Measurements from ENCODE around the gene PMEL. TPM values are rescaled to one million over a fixed set of nuclear protein-coding genes. Genes with fewer than 3 reads are reported as not detected.

The PMEL gene
- total and polyA plus RNA-seq, 2 donors (not counting 1 experiment from before 2014, with no cell fraction given) = 0.32 to 0.46 TPM

DNA sequence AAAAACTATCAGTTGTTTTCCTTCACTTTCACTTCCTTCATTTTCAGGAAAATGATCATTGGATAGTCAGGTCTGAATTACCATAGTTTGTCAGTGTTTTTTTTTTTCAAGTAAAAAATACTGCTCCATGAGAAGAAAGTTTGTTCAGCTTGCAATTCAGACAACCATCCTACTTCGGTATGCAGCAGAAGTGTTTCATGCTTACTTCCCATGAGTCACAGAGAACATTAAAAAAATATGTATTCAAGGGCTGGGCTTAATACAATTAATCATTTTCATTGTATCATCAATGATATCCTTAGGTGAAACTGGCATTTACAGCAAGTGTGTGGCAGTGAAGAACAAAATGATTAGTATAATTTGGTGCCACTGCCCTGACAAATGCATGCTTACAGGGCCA is 59.8 kb downstream of the PMEL start:
- TF ChIP-seq, protein P1, sequence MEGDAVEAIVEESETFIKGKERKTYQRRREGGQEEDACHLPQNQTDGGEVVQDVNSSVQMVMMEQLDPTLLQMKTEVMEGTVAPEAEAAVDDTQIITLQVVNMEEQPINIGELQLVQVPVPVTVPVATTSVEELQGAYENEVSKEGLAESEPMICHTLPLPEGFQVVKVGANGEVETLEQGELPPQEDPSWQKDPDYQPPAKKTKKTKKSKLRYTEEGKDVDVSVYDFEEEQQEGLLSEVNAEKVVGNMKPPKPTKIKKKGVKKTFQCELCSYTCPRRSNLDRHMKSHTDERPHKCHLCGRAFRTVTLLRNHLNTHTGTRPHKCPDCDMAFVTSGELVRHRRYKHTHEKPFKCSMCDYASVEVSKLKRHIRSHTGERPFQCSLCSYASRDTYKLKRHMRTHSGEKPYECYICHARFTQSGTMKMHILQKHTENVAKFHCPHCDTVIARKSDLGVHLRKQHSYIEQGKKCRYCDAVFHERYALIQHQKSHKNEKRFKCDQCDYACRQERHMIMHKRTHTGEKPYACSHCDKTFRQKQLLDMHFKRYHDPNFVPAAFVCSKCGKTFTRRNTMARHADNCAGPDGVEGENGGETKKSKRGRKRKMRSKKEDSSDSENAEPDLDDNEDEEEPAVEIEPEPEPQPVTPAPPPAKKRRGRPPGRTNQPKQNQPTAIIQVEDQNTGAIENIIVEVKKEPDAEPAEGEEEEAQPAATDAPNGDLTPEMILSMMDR (IDR thresholded peaks at IDR 0.05) = no peak
- TF ChIP-seq EZH2 (IDR thresholded peaks at IDR 0.05; ENCODE audit: borderline replicate concordance, insufficient read depth, low read depth, low read length, poor library complexity, severe bottlenecking) = no peak
- Histone ChIP-seq H3K4me3 (ENCODE audit: control extremely low read depth in 1 of 5, extremely low read depth in 1 of 5, insufficient read depth in 1 of 5, low read depth in 2 of 5, low read length in 4 of 5) (no peak overlapping the region), H3K4me1 (ENCODE audit: control insufficient read depth in 2 of 2, insufficient read depth in 2 of 2, low read length in 2 of 2) (no peaks in the 10 kb centered on the region), H3K36me3 (replicated peaks in 1 of 2; ENCODE audit: control extremely low read depth in 1 of 2, control insufficient read depth in 1 of 2, extremely low read depth in 1 of 2, insufficient read depth in 2 of 2, low read length in 1 of 2) (peaks cover 6 to 14% of the 10 kb centered on the region in 2 experiments), H4K20me1 (ENCODE audit: control insufficient read depth, insufficient read depth, low read length, poor library complexity, severe bottlenecking) (no peaks in the 10 kb centered on the region), H3K9ac (ENCODE audit: low read length) (no peak overlapping the region), H3K27ac (ENCODE audit: low read length in 2 of 2) (no peak overlapping the region), H3K79me2 (ENCODE audit: control insufficient read depth, insufficient read depth, low read length) (peaks cover 19% of the 10 kb centered on the region), H3K4me2 (replicated peaks; ENCODE audit: low read depth, low read length, poor library complexity, severe bottlenecking) (no peak overlapping the region), H3K27me3 (replicated peaks in 1 of 4; ENCODE audit: control extremely low read depth in 1 of 4, control insufficient read depth in 3 of 4, insufficient read depth in 4 of 4, low read length in 3 of 4) (no peaks in the 10 kb centered on the region), H3K9me3 (ENCODE audit: control extremely low read depth in 1 of 3, control insufficient read depth in 2 of 3, insufficient read depth in 1 of 3, low read length in 2 of 3) (no peaks in the 10 kb centered on the region), H2AFZ (ENCODE audit: insufficient read depth, low read depth, low read length, poor library complexity, severe bottlenecking) (no peak overlapping the region)
- DNase-seq (no peak), ATAC-seq (ENCODE audit: low read depth) (no peak)
- Mint-ChIP-seq H3K27me3 (no peaks in the 10 kb centered on the region), H3K4me1 (peaks cover 5% of the 10 kb centered on the region), H3K4me3 (no peak overlapping the region), H3K27ac (no peak overlapping the region), H3K9me3 (ENCODE audit: insufficient read depth) (no peaks in the 10 kb centered on the region)
- intact Hi-C loops (cut with micrococcal nuclease) = no loop called here
- CTCF ChIA-PET = no interaction called here
- WGBS (ENCODE audit: insufficient coverage) = no CpG with 5 or more reads among the region's 1 CpG
- POLR2A ChIA-PET = no interaction called here

Other genes starting within 250 kb of the PMEL start
- 67.1 and 71.1 TPM in 2 replicates for gene BLOC1S1, start 250.0 kb downstream of the PMEL start, total RNA-seq
- gene BLOC1S1, start 250.0 kb downstream of the PMEL start, polyA plus RNA-seq = 176 and 229 TPM in 2 replicates
- 37.8 and 38.1 TPM in 2 replicates for gene RDH5, start 245.6 kb downstream of the PMEL start, total RNA-seq
- gene RDH5, start 245.6 kb downstream of the PMEL start, polyA plus RNA-seq = 32.6 and 34.0 TPM in 2 replicates
- 104 TPM in 2 replicates for gene CD63, start 237.0 kb downstream of the PMEL start, total RNA-seq
- 43.0 and 52.0 TPM in 2 replicates for gene CD63, start 237.0 kb downstream of the PMEL start, polyA plus RNA-seq
- 11.3 and 12.2 TPM in 2 replicates for gene GDF11, start 222.9 kb downstream of the PMEL start, total RNA-seq
- gene GDF11, start 222.9 kb downstream of the PMEL start, polyA plus RNA-seq = 4.4 and 4.5 TPM in 2 replicates
- gene SARNP, start 148.3 kb downstream of the PMEL start, total RNA-seq = 42.8 and 46.4 TPM in 2 replicates
- 22.6 and 33.3 TPM in 2 replicates for gene SARNP, start 148.3 kb downstream of the PMEL start, polyA plus RNA-seq
- gene ORMDL2, start 148.0 kb downstream of the PMEL start, total RNA-seq = 41.9 and 43.1 TPM in 2 replicates
- gene ORMDL2, start 148.0 kb downstream of the PMEL start, polyA plus RNA-seq = 13.3 and 22.7 TPM in 2 replicates
- gene DNAJC14, start 136.5 kb downstream of the PMEL start, total RNA-seq = 35.4 and 38.4 TPM in 2 replicates
- gene DNAJC14, start 136.5 kb downstream of the PMEL start, polyA plus RNA-seq = 6.4 and 11.0 TPM in 2 replicates
- 0.12 and 0.42 TPM in 2 replicates for gene MMP19, start 123.1 kb downstream of the PMEL start, total RNA-seq
- gene MMP19, start 123.1 kb downstream of the PMEL start, polyA plus RNA-seq = not detected in 2 replicates
- gene PYM1, start 38.1 kb downstream of the PMEL start, total RNA-seq = 38.3 and 39.2 TPM in 2 replicates
- gene PYM1, start 38.1 kb downstream of the PMEL start, polyA plus RNA-seq = 17.9 and 22.5 TPM in 2 replicates
- 238 and 239 TPM in 2 replicates for gene DGKA, start 34.9 kb downstream of the PMEL start, total RNA-seq
- 269 and 302 TPM in 2 replicates for gene DGKA, start 34.9 kb downstream of the PMEL start, polyA plus RNA-seq
- 32.7 and 32.8 TPM in 2 replicates for gene CDK2, start 788 bp upstream of the PMEL start, total RNA-seq
- 10.8 and 21.7 TPM in 2 replicates for gene CDK2, start 788 bp upstream of the PMEL start, polyA plus RNA-seq
- gene RAB5B, start 8.0 kb upstream of the PMEL start, total RNA-seq = 96.1 and 111 TPM in 2 replicates
- gene RAB5B, start 8.0 kb upstream of the PMEL start, polyA plus RNA-seq = 34.9 and 42.1 TPM in 2 replicates
- 6.3 and 7.5 TPM in 2 replicates for gene SUOX, start 31.2 kb upstream of the PMEL start, total RNA-seq
- 3.1 and 3.4 TPM in 2 replicates for gene SUOX, start 31.2 kb upstream of the PMEL start, polyA plus RNA-seq
- gene IKZF4, start 55.0 kb upstream of the PMEL start, total RNA-seq = 7.6 and 8.9 TPM in 2 replicates
- 2.3 and 2.4 TPM in 2 replicates for gene IKZF4, start 55.0 kb upstream of the PMEL start, polyA plus RNA-seq
- gene RPS26, start 75.9 kb upstream of the PMEL start, total RNA-seq = 19.4 and 21.0 TPM in 2 replicates
- gene RPS26, start 75.9 kb upstream of the PMEL start, polyA plus RNA-seq = 549 and 2,188 TPM in 2 replicates
- not detected in 2 replicates for gene ERBB3, start 114.1 kb upstream of the PMEL start, total RNA-seq
- gene ERBB3, start 114.1 kb upstream of the PMEL start, polyA plus RNA-seq = 0.06 and 0.10 TPM in 2 replicates
- 77.3 and 84.6 TPM in 2 replicates for gene PA2G4, start 138.5 kb upstream of the PMEL start, total RNA-seq
- 53.4 and 56.7 TPM in 2 replicates for gene PA2G4, start 138.5 kb upstream of the PMEL start, polyA plus RNA-seq
- 4,341 and 4,738 TPM in 2 replicates for gene RPL41, start 150.6 kb upstream of the PMEL start, total RNA-seq
- gene RPL41, start 150.6 kb upstream of the PMEL start, polyA plus RNA-seq = 8,499 and 10,371 TPM in 2 replicates
- 21.7 and 25.5 TPM in 2 replicates for gene ZC3H10, start 152.2 kb upstream of the PMEL start, total RNA-seq
- 3.3 and 4.7 TPM in 2 replicates for gene ZC3H10, start 152.2 kb upstream of the PMEL start, polyA plus RNA-seq
- gene ESYT1, start 162.2 kb upstream of the PMEL start, total RNA-seq = 151 and 154 TPM in 2 replicates
- gene ESYT1, start 162.2 kb upstream of the PMEL start, polyA plus RNA-seq = 132 and 162 TPM in 2 replicates
- gene MYL6B, start 186.5 kb upstream of the PMEL start, total RNA-seq = 23.7 and 25.7 TPM in 2 replicates
- 18.7 and 27.8 TPM in 2 replicates for gene MYL6B, start 186.5 kb upstream of the PMEL start, polyA plus RNA-seq
- 645 and 675 TPM in 2 replicates for gene MYL6, start 192.3 kb upstream of the PMEL start, total RNA-seq
- gene MYL6, start 192.3 kb upstream of the PMEL start, polyA plus RNA-seq = 711 and 892 TPM in 2 replicates
- gene SMARCC2, start 223.4 kb upstream of the PMEL start, total RNA-seq = 195 and 198 TPM in 2 replicates
- 56.3 and 70.4 TPM in 2 replicates for gene SMARCC2, start 223.4 kb upstream of the PMEL start, polyA plus RNA-seq